Smooth muscle cell (in vitro differentiated cells): Measurements from ENCODE around the gene GALNT17. TPM values are rescaled to one million over a fixed set of nuclear protein-coding genes. Genes with fewer than 3 reads are reported as not detected.

Experiments used
- DNase-seq: peaks from one replicate; lab custom pipeline; 2025; ENCODE audit not compliant: unreplicated experiment; lab: John Stamatoyannopoulos, UW
- H2AFZ ChIP-seq: fragments of 200-600 bp; sonication (generic); 2 replicates; pipeline ENCODE4 v1.6.0; 2016; ENCODE audit warnings: antibody characterized with exemption, low read depth, mild to moderate bottlenecking
- H3F3A ChIP-seq: fragments of 200-600 bp; sonication (generic); 2 replicates; pipeline ENCODE4 v1.6.0; 2017; ENCODE audit warnings: antibody characterized with exemption, low read depth
- H3K27ac ChIP-seq: fragments of 200-600 bp; sonication (generic); 2 replicates; pipeline ENCODE4 v1.5.1; 2016; ENCODE audit warnings: low read depth, mild to moderate bottlenecking
- H3K27me3 ChIP-seq: fragments of 200-600 bp; sonication (generic); 2 replicates; pipeline ENCODE4 v1.6.1; 2016; ENCODE audit warnings: low read depth, mild to moderate bottlenecking
- H3K36me3 ChIP-seq: fragments of 200-600 bp; sonication (generic); 2 replicates; pipeline ENCODE4 v1.5.1; 2016; ENCODE audit warnings: low read depth
- H3K4me1 ChIP-seq: fragments of 200-600 bp; sonication (generic); 2 replicates; pipeline ENCODE4 v1.5.1; 2016; ENCODE audit warnings: low read depth
- H3K4me2 ChIP-seq: fragments of 200-600 bp; sonication (generic); 2 replicates; pipeline ENCODE4 v1.6.0; 2016; ENCODE audit warnings: mild to moderate bottlenecking
- H3K4me3 ChIP-seq: fragments of 200-600 bp; sonication (generic); 2 replicates; pipeline ENCODE4 v1.5.1; 2016; ENCODE audit warnings: mild to moderate bottlenecking
- H3K79me2 ChIP-seq: fragments of 200-600 bp; sonication (generic); 2 replicates; pipeline ENCODE4 v1.6.0; 2016; ENCODE audit warnings: low read depth, mild to moderate bottlenecking
- H3K9ac ChIP-seq: fragments of 200-600 bp; sonication (generic); 2 replicates; pipeline ENCODE4 v1.6.0; 2016; ENCODE audit warnings: low read depth
- H3K9me3 ChIP-seq: fragments of 200-600 bp; sonication (generic); replicated peaks from 2 replicates; pipeline ENCODE4 v1.5.1; 2016; ENCODE audit warnings: low read depth
- H4K20me1 ChIP-seq: fragments of 200-600 bp; sonication (generic); 2 replicates; pipeline ENCODE4 v1.6.0; 2016; ENCODE audit warnings: low read depth
- CTCF ChIP-seq: fragments of 200-600 bp; sonication (generic); IDR thresholded peaks from 2 replicates; pipeline ENCODE4 v1.5.1; 2017; ENCODE audit warnings: borderline replicate concordance, mild to moderate bottlenecking, antibody characterized with exemption; ENCODE audit not compliant: insufficient read depth, poor library complexity, severe bottlenecking
- WGBS: methylation state at CpG from one replicate; pipeline ENCODE4 v1.1.7; 2016; ENCODE audit warnings: low lambda C conversion rate; 5-methylcytosine and 5-hydroxymethylcytosine counted together
- polyA plus RNA-seq: library from polyadenylated mRNA; unstranded; fragments of >200 nt; fragmentation: Nextera tagmentation; extraction: Ambion mirVana; gene quantifications from 2 replicates; pipeline ENCODE4 v1.2.1, GENCODE V29; 2016
- total RNA-seq: library from RNA; depleted of rRNA; stranded (reverse); fragments of >200 nt; gene quantifications from 2 replicates; pipeline ENCODE4 v1.2.3, GENCODE V29; 2014

The GALNT17 gene
- total and polyA plus RNA-seq, 2 experiments from 2014 or later: 0.38 to 0.45 TPM

GRCh38 chr7:71283802-71284201, 151.9 kb downstream of the GALNT17 start:
- no peak for TF ChIP-seq CTCF
- no peaks in the 10 kb centered on the region for H4K20me1 ChIP-seq
- H3K27ac ChIP-seq: no peak overlapping the region
- no peaks in the 10 kb centered on the region for H3K27me3 ChIP-seq
- no peaks in the 10 kb centered on the region for H3K36me3 ChIP-seq
- no peaks in the 10 kb centered on the region for H3K79me2 ChIP-seq
- peaks cover 11% of the 10 kb centered on the region for H3K4me1 ChIP-seq
- no peak overlapping the region for H3K4me2 ChIP-seq
- no peak overlapping the region for H3K4me3 ChIP-seq
- no peaks in the 10 kb centered on the region for H3K9me3 ChIP-seq
- no peak for DNase-seq
- no peak overlapping the region for H2AFZ ChIP-seq
- no peaks in the 10 kb centered on the region for H3F3A ChIP-seq
- 87% methylated on average over 11 of the region's 11 CpGs for WGBS
- no peak overlapping the region for H3K9ac ChIP-seq

GRCh38 chr7:71285571-71286145, 153.7 kb downstream of the GALNT17 start:
- Histone ChIP-seq H2AFZ (no peak overlapping the region), H3K36me3 (no peaks in the 10 kb centered on the region), H4K20me1 (no peaks in the 10 kb centered on the region), H3F3A (no peaks in the 10 kb centered on the region), H3K79me2 (no peaks in the 10 kb centered on the region), H3K9ac (no peak overlapping the region), H3K4me3 (no peak overlapping the region), H3K27me3 (no peaks in the 10 kb centered on the region), H3K4me1 (peaks cover 11% of the 10 kb centered on the region), H3K9me3 (no peaks in the 10 kb centered on the region), H3K27ac (peak overlapping the region; percentile 7), H3K4me2 (peak overlapping the region; percentile 39)
- WGBS: 73% methylated on average over 4 of the region's 4 CpGs
- no peak for DNase-seq
- TF ChIP-seq CTCF: no peak

- Histone ChIP-seq H3K4me3 (no peak overlapping the region), H3K36me3 (no peaks in the 10 kb centered on the region), H3K9me3 (no peaks in the 10 kb centered on the region), H3K9ac (no peak overlapping the region), H4K20me1 (no peaks in the 10 kb centered on the region), H3K79me2 (no peaks in the 10 kb centered on the region), H3K4me1 (peaks cover 11% of the 10 kb centered on the region), H3K27me3 (no peaks in the 10 kb centered on the region), H3K27ac (peak overlapping the region; percentile 7), H3F3A (no peaks in the 10 kb centered on the region), H3K4me2 (peak overlapping the region; percentile 39), H2AFZ (no peak overlapping the region)
- WGBS: 81% methylated on average over 7 of the region's 7 CpGs
- TF ChIP-seq CTCF: no peak
- DNase-seq: no peak
These were observed 154.4 kb downstream of the GALNT17 start for GRCh38 chr7:71286336-71286735.

- H3K4me3 ChIP-seq: no peak overlapping the region
- H3F3A ChIP-seq: no peaks in the 10 kb centered on the region
- peaks cover 11% of the 10 kb centered on the region for H3K4me1 ChIP-seq
- H2AFZ ChIP-seq: no peak overlapping the region
- H3K27ac ChIP-seq: no peak overlapping the region
- H3K9me3 ChIP-seq: no peaks in the 10 kb centered on the region
- no peak for DNase-seq
- H3K27me3 ChIP-seq: no peaks in the 10 kb centered on the region
- H3K9ac ChIP-seq: no peak overlapping the region
- H3K36me3 ChIP-seq: no peaks in the 10 kb centered on the region
- no peaks in the 10 kb centered on the region for H3K79me2 ChIP-seq
- H4K20me1 ChIP-seq: no peaks in the 10 kb centered on the region
- TF ChIP-seq CTCF: no peak
- H3K4me2 ChIP-seq: no peak overlapping the region
- 89% methylated on average over 9 of the region's 9 CpGs for WGBS
These were observed 155.0 kb downstream of the GALNT17 start for GRCh38 chr7:71286924-71287323.
